Keratinocyte (primary cell): ENCODE data around the gene TGOLN2. TPM values are rescaled to one million over a fixed set of nuclear protein-coding genes. Genes with fewer than 3 reads are reported as not detected.

Experiments
- DNase-seq: peaks from one replicate; pipeline ENCODE4 v3.0.0-alpha.2; 2011; ENCODE audit warnings: low read depth, missing footprints, low spot score
- FAIRE-seq: peaks from 2 replicates; lab custom pipeline; 2011; peaks lifted over from hg19 to GRCh38; lab: Jason Lieb, UNC
- H2AFZ ChIP-seq: 2 replicates; pipeline ENCODE4 v1.6.0; 2012; ENCODE audit warnings: low read length, control low read depth, inconsistent platforms; ENCODE audit not compliant: control insufficient read depth
- H3K27ac ChIP-seq: 2 replicates; pipeline ENCODE4 v1.5.1; 2011; ENCODE audit warnings: low read length; ENCODE audit not compliant: control insufficient read depth, insufficient read depth
- H3K27me3 ChIP-seq: 3 replicates; pipeline ENCODE4 v1.6.0; 2011; ENCODE audit warnings: low read length; ENCODE audit not compliant: control insufficient read depth, insufficient read depth; ENCODE audit errors: extremely low read depth
- H3K36me3 ChIP-seq, 2 experiments: 2 replicates in 1 of 2; 3 replicates in 1 of 2; pipeline ENCODE4 v1.5.1; 2011; ENCODE audit warnings: low read length in 2 of 2, mild to moderate bottlenecking in 1 of 2; ENCODE audit not compliant: control insufficient read depth in 2 of 2, insufficient read depth in 2 of 2; ENCODE audit errors: extremely low read depth in 1 of 2
- H3K4me1 ChIP-seq: 3 replicates; pipeline ENCODE4 v1.5.1; 2011; ENCODE audit warnings: low read length; ENCODE audit not compliant: control insufficient read depth, insufficient read depth; ENCODE audit errors: extremely low read depth
- H3K4me2 ChIP-seq: 3 replicates; pipeline ENCODE4 v1.6.0; 2011; ENCODE audit warnings: low read depth, low read length; ENCODE audit not compliant: control insufficient read depth, insufficient read depth; ENCODE audit errors: extremely low read depth
- H3K4me3 ChIP-seq, 3 experiments: fragments of 200-600 bp in 1 of 3; sonication (generic) in 1 of 3; 2 replicates in 2 of 3; 3 replicates in 1 of 3; pipeline ENCODE4 v1.5.1; 2011 to 2016; ENCODE audit warnings: low read length in 3 of 3, mild to moderate bottlenecking in 3 of 3, control low read depth in 2 of 3, inconsistent platforms in 1 of 3, low read depth in 1 of 3, mixed read lengths in 1 of 3, mixed run types in 1 of 3, moderate library complexity in 1 of 3; ENCODE audit not compliant: control insufficient read depth in 2 of 3, insufficient read depth in 2 of 3; ENCODE audit errors: extremely low read depth in 1 of 3
- H3K79me2 ChIP-seq: 2 replicates; pipeline ENCODE4 v1.6.0; 2012; ENCODE audit warnings: low read length; ENCODE audit not compliant: control insufficient read depth, insufficient read depth
- H3K9ac ChIP-seq: 3 replicates; pipeline ENCODE4 v1.6.0; 2011; ENCODE audit warnings: low read length; ENCODE audit not compliant: control insufficient read depth, insufficient read depth; ENCODE audit errors: extremely low read depth
- H3K9me1 ChIP-seq: 3 replicates; pipeline ENCODE4 v1.6.0; 2011; ENCODE audit warnings: low read length; ENCODE audit not compliant: control insufficient read depth, insufficient read depth; ENCODE audit errors: extremely low read depth
- H3K9me3 ChIP-seq: 2 replicates; pipeline ENCODE4 v1.5.1; 2012; ENCODE audit warnings: low read depth, low read length; ENCODE audit not compliant: control insufficient read depth
- H4K20me1 ChIP-seq: 3 replicates; pipeline ENCODE4 v1.6.0; 2011; ENCODE audit warnings: low read length; ENCODE audit not compliant: control insufficient read depth, insufficient read depth; ENCODE audit errors: extremely low read depth
- EZH2 ChIP-seq: IDR thresholded peaks from one replicate; pipeline ENCODE4 v1.6.1; 2012; ENCODE audit warnings: inconsistent platforms, mild to moderate bottlenecking, low read length, moderate library complexity
- dilution Hi-C: fragments of 300-500 bp; cut with MboI; formaldehyde crosslinking; loops from one replicate; pipeline ENCODE4 v1.7.0; 2020; ENCODE audit warnings: low sequenced_read_pairs; ENCODE audit not compliant: extremely low pct_ligation_motif_present
- polyA plus RNA-seq, 5 experiments: library from polyadenylated mRNA; depleted of rRNA in 3 of 5; stranded (reverse) in 3 of 5; stranded (forward) in 1 of 5; unstranded in 1 of 5; fragments of >200 nt; gene quantifications; 1 replicate in 1 of 5; 2 replicates in 3 of 5; 3 replicates in 1 of 5; pipeline versions ENCODE4 v1.2.1 to v1.2.3, GENCODE V29; 2011 to 2012; ENCODE audit warnings: missing spikeins in 2 of 5, low read depth in 1 of 5, low replicate concordance in 1 of 5
- TF ChIP-seq, protein P1 (sequence below), 3 experiments: IDR thresholded peaks in 1 of 3; conservative IDR thresholded peaks in 1 of 3; optimal IDR thresholded peaks in 1 of 3; 2 replicates in 2 of 3; 3 replicates in 1 of 3; pipeline versions ENCODE3 to v1.5.1; 2011; ENCODE audit warnings: low read length in 3 of 3, mild to moderate bottlenecking in 3 of 3, moderate library complexity in 2 of 3, control low read depth in 1 of 3, inconsistent platforms in 1 of 3; ENCODE audit not compliant: insufficient read depth in 2 of 3; ENCODE audit errors: extremely low read depth in 1 of 3

TGOLN2 gene
- polyA plus RNA-seq, 1 donor (not counting 4 experiments of a cell fraction or from before 2014, with no cell fraction given) = 43.3 TPM

DNA sequence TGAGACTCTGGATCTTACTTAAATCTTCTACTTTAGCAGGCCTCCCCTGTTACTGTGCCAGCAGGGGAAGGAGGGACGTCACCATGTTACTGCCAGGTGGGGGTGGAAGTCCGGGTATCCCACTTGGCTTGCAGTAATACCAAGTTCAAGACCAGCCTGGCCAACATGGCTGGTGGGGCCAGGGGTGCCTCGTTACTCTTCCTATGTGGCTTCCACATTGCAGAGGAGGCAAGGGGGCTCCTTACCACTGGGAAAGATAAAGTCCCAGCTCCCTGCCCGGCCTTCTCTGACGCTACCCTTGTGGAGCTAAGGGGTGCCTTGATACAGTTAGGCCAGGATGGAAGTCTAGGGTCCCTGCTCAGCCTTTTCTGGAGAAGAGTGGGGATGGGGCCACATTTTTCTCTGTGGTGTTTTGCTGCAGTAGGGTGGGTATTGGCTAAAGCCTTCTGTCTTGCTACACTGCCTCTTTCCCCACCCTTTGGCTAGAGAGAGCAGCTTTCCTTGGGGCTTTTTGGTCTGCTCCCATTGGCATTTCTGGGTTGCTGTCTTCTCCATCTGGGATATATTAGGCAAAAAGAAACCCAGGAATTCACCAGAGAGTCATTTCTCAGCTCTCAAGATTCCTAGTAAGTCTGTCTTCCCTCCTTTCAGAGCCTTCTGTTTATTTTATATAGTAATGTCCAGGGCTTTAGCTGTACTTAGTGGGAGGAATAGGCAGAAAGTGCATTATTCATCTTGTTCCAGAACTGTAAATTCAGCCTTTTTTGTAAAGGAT is 48.7 kb upstream of the TGOLN2 start:
- FAIRE-seq (no peak), DNase-seq (no peak)
- dilution Hi-C loops = no loop called here
- Histone ChIP-seq H3K79me2 (no peaks in the 10 kb centered on the region), H3K9ac (no peak overlapping the region), H3K36me3 (no peaks in the 10 kb centered on the region), H2AFZ (no peak overlapping the region), H3K27ac (no peak overlapping the region), H3K9me3 (no peaks in the 10 kb centered on the region), H3K4me1 (peaks cover 33% of the 10 kb centered on the region), H3K4me2 (no peak overlapping the region), H3K4me3 (no peak overlapping the region), H3K9me1 (no peaks in the 10 kb centered on the region), H3K27me3 (no peaks in the 10 kb centered on the region), H4K20me1 (no peaks in the 10 kb centered on the region)
- TF ChIP-seq, protein P1, sequence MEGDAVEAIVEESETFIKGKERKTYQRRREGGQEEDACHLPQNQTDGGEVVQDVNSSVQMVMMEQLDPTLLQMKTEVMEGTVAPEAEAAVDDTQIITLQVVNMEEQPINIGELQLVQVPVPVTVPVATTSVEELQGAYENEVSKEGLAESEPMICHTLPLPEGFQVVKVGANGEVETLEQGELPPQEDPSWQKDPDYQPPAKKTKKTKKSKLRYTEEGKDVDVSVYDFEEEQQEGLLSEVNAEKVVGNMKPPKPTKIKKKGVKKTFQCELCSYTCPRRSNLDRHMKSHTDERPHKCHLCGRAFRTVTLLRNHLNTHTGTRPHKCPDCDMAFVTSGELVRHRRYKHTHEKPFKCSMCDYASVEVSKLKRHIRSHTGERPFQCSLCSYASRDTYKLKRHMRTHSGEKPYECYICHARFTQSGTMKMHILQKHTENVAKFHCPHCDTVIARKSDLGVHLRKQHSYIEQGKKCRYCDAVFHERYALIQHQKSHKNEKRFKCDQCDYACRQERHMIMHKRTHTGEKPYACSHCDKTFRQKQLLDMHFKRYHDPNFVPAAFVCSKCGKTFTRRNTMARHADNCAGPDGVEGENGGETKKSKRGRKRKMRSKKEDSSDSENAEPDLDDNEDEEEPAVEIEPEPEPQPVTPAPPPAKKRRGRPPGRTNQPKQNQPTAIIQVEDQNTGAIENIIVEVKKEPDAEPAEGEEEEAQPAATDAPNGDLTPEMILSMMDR (optimal IDR thresholded peaks at IDR 0.05 in 1 of 3, IDR thresholded peaks at IDR 0.05 in 1 of 3, conservative IDR thresholded peaks at IDR 0.05 in 1 of 3; ENCODE audit: extremely low read depth in 1 of 3, insufficient read depth in 2 of 3, low read length in 3 of 3) = no peak
- no peak for TF ChIP-seq EZH2

DNA sequence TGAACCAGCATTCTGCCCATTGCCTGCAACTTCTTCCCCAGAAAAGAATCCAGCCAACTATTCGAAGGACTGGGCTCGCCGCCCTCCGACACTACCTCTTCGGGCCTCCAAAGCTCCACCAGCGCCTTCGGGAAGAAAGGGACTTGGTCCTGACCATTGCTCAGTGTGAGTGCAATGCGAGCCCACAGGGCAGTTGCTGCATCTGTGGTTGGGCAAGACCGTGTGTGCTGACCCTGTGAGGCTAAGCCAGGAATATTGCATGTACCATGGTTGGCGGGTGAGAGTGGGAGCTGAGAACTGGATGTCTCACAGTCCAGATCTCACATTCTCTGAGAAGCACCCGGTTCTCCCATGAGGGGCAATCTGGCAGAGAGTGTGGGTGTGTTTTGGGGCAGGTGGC is 43.3 kb upstream of the TGOLN2 start:
- H3K27ac ChIP-seq = no peak overlapping the region
- no peaks in the 10 kb centered on the region for H3K27me3 ChIP-seq
- H3K4me1 ChIP-seq = peaks cover 11% of the 10 kb centered on the region
- FAIRE-seq (no peak), DNase-seq (no peak)
- peaks cover 6 to 11% of the 10 kb centered on the region in 2 experiments for H3K36me3 ChIP-seq
- H3K9me3 ChIP-seq = no peaks in the 10 kb centered on the region
- no peak overlapping the region for H3K4me3 ChIP-seq
- no peaks in the 10 kb centered on the region for H4K20me1 ChIP-seq
- H3K4me2 ChIP-seq = no peak overlapping the region
- H3K9me1 ChIP-seq = no peaks in the 10 kb centered on the region
- H2AFZ ChIP-seq = no peak overlapping the region
- dilution Hi-C loops = no loop called here
- no peaks in the 10 kb centered on the region for H3K79me2 ChIP-seq
- TF ChIP-seq, protein P1 (optimal IDR thresholded peaks at IDR 0.05 in 1 of 3, IDR thresholded peaks at IDR 0.05 in 1 of 3, conservative IDR thresholded peaks at IDR 0.05 in 1 of 3; ENCODE audit: extremely low read depth in 1 of 3, insufficient read depth in 2 of 3, low read length in 3 of 3) = no peak
- no peak for TF ChIP-seq EZH2
- H3K9ac ChIP-seq = no peak overlapping the region
